ENCODE measurements around the gene CAMSAP1. TPM values are rescaled to one million over a fixed set of nuclear protein-coding genes. Genes with fewer than 3 reads are reported as not detected.

Gene CAMSAP1
- total RNA-seq, 1 donor from 2014 or later, result 20.5 TPM

GRCh38 chr9:135840539-135840938 lies 66.8 kb downstream of the CAMSAP1 start:
- DNase-seq (ENCODE audit: low read depth, low spot score), result no peak

GRCh38 chr9:135840107-135840506 lies 67.2 kb downstream of the CAMSAP1 start:
- DNase-seq (ENCODE audit: low read depth, low spot score), result no peak

DNA sequence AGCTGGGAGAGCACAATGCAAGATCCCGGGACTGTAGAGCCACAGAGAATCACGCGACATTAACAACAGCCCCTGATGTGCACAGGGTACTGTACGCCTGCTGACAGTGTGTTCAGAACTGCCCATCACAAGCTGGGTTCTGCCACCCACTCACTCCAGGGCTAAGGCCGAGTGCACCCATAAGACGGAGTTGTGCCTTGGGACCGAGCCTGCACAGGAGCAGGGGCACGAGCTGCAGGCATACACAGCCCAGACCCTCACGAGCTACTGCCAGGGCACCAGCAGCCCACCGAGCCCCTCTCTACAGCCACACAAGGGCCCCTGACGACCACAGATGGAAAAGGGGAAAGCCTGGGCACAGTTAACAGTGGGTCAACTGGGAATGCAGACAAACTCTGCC lies 67.8 kb downstream of the CAMSAP1 start:
- DNase-seq (ENCODE audit: low read depth, low spot score), result no peak

GRCh38 chr9:135835131-135835530 lies 72.2 kb downstream of the CAMSAP1 start:
- DNase-seq (ENCODE audit: low read depth, low spot score), result no peak

DNA sequence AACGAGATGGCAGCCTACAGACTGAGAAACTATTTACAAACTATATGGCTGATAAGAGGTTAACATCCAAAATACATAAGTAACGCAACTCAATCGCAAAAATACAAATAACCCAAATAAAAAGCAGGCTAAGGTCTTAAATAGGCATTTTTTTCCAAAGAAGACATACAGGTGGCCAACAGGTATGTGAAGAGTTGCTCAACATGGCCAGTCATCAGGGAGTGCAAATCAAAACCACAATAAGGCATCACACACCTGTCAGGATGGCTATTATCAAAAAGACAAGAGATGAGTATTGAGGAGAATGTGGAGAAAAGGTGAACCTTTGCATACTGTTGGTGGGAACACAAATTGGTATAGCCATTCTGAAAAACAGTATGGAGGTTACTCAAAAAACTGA lies 73.5 kb downstream of the CAMSAP1 start:
- DNase-seq (ENCODE audit: low read depth, low spot score), result no peak

GRCh38 chr9:135830496-135830895 lies 76.8 kb downstream of the CAMSAP1 start:
- no peak for DNase-seq (ENCODE audit: low read depth, low spot score)

DNA sequence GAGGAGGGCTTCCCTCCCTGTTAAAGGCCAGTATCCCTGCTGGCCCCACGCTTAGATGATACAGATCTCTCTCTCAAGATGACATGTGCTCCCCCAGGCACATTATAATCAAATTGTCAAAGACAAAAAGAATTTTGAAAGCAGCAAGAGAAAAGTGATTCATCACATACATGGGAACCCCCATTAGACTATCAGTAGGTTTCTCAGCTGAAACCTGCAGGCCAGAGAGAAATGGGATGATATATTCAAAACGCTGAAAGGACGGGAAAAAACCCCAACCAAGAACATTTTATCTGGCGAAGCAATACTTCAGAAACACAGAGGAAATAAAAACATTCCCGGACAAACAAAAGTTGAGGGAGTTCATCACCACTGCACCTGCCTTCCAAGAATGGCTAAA lies 78.7 kb downstream of the CAMSAP1 start:
- no peak for DNase-seq (ENCODE audit: low read depth, low spot score)

DNA sequence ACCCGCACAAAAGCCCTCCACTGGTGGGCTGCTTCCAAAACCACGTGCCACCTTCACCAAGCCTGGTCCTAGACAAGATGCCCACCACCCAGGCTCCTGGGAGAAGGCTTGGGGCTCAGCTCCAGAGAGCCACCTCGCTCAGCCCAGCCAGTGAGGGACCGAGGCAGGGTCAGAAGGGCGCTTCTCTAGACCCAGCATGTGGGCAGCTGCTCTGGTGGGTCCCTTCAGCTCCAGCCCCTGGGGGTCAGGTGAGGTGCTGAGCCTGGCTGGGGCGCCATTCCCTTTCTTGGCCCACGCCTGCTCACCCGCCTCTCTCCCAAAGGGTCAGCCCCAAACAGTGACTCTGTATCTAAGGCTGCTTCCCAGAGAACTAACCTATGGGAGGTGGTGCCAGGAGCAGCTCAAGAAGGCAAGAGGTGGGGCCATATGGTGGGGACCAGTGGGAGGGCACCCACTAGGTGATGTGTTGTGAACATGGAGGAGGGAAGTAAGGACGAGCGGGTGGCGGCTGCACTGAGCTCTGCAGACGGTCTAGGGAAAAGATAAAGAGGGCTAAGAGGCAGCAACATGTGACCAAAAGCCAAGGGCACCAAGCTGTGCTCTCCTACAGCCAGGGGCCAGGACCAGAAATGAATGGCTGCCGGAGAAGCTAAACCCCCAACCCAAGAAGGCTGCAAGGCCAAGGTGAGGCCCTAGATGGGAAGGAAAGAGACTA lies 79.3 kb downstream of the CAMSAP1 start:
- DNase-seq (ENCODE audit: low read depth, low spot score), result no peak

GRCh38 chr9:135827301-135827700 lies 80.0 kb downstream of the CAMSAP1 start:
- DNase-seq (ENCODE audit: low read depth, low spot score), result no peak

- no peak for DNase-seq (ENCODE audit: low read depth, low spot score)
Observed at GRCh38 chr9:135826188-135826545, 81.2 kb downstream of the CAMSAP1 start.

DNA sequence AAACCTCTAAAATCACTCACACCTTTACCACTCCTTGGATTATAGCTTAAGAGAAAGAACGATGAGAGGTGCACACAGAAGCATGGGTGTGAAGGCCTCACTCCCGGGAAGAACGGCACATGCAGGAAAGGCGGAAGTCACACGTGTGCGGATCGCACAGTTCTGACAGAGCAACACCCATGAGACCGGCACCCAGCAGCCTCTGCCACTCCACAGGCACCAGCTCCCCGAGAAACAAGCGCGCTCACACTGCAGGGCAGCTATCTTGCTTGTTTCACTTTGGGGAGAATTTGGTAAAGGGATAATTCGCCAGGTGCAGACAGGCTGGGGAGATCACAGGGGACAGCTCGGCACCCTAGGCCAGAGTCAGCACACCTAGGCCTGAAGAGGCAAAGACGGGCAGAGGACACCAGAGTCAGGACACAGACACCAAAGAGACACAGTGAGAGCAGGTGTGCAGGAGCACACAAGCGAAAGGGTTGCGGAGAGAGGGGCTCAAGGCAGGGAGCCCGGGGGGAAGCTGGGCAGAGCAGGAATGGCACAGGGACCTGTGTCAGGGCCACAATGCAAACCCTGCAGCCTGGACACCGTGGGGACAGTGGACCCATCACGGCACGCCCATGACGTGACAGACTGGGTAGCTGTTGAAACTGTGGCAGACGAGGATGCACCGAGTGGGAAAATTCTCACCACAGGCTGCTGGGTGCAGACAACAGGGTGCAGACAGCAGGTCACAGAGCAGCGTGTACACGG lies 81.7 kb downstream of the CAMSAP1 start:
- DNase-seq (ENCODE audit: low read depth, low spot score), result no peak

DNA sequence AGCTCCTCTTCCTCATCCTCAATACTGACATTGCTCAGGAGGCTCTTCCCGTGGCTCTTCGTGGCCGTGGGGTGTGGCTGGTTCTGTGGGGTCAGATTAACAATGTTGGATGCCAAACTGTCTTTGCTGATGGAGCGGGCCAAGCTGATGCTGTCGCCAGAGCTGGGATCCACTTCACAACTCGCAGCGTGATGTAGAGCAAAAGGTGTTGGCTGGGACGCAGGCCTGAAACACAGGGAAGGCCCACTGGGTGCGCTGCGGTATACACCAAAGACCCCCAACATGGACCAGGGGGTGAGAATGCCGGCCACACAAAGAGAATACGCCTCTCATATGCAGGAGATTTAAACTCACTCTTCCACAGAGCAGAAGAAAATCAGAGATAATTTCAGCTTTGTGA lies 84.3 kb downstream of the CAMSAP1 start:
- DNase-seq (ENCODE audit: low read depth, low spot score), result no peak

GRCh38 chr9:135822374-135822755 lies 85.0 kb downstream of the CAMSAP1 start:
- no peak for DNase-seq (ENCODE audit: low read depth, low spot score)

DNA sequence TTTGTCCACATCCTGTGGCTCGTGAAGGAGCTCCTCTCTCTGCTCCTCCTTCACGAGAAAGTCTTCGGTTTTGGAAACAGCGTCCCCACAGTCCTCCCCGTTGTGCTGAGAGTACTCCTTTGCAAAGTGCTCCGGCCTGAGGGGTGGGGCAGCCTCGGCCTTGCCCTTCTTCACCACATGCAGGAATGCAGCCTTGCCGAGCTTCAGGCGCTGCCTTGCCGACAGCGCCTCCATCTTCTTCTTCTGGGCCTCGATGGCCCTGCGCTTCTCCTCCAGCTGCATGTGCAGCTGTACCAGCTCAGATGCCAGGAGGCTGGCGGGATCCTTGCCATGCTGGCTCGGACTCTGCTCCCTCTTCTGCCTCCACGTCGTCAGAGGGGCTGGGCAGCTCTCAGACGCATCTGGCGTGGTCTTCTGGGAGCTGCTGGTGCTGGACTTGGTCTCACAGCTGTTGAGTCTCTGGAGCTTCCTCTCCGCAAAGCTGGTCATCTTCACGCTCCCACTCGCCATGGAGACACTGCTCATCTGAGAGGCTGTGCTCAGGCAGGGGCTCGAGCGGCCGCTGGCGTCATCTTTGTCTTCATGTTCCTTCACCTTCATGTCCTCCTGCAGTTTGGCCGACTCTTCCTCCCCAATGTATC lies 85.5 kb downstream of the CAMSAP1 start:
- no peak for DNase-seq (ENCODE audit: low read depth, low spot score)

DNA sequence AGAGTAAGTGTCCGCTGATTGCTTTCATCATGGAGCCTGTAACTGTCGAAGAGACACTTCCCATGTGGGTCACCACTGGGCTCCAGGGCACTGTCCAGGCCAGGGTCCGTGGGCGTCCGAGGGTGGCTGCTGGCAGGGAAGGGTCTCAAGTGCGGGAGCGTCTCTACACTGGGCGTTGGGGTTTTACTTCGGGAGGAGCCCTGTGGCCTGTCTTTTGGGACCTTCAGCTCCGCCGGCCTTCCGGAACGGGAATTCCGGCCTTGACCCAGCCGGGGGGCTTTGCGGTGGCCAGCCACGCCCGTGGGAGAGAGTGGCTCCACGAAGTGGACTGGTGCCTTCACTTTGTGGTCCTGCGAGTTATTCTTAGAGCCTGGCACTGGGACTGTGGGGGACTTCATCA lies 86.2 kb downstream of the CAMSAP1 start:
- DNase-seq (ENCODE audit: low read depth, low spot score), result no peak

DNA sequence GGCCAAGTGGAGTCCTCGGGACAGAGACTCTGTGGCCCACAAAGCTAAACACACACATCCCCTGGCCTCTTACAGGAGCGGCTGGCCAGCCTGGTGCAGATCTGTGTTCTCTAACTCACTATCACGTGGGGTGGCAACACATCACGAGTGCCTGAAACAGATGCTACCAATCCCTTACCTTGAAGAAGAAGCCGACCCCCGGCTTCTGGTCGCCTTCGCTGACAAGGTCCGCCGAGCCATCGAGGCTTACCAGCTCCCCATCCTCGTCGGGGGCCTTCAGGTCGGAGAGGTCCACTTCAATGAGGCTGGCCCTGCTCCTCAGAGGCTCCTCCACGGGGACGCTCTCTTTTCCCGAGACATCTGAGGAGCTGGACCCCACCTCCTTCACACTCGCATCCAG lies 86.7 kb downstream of the CAMSAP1 start:
- DNase-seq (ENCODE audit: low read depth, low spot score), result no peak

- no peak for DNase-seq (ENCODE audit: low read depth, low spot score)
Observed at GRCh38 chr9:135819905-135820304, 87.4 kb downstream of the CAMSAP1 start.

DNA sequence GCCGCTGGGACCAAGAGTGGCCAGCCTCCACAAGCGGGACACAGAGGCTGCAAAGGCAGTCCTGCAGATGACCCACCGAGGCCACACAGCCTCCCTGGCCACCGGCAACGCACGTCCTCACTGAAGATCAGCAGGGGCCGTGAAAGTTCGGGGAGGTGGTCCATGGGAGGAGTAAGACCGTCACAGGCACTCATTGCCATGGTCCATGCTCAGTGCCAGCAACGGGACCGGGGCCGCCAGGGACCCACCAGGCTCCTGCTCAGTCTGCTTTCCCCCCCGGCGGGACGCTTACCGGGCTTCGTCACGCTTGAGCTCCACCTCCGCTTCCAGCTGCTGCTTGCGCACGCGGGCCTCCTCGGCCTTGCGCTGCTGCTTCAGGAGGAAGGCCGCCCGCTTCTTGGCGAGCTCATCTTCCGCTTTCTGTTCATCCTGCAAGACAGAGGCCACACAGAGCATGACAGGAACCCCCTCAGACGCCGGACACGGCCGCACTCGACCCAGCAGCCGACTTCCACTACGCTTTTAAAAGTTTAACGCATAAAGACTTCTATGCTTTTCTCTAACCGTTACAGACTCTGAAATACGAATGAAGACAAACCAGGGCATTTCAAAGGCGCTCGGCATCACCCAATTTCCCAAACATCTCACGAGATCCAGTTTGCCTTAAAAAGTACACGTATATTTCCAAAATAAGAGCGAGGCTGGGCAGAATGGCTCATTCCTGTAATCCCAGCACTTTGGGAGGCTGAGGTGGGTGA lies 88.4 kb downstream of the CAMSAP1 start:
- DNase-seq (ENCODE audit: low read depth, low spot score), result no peak

DNA sequence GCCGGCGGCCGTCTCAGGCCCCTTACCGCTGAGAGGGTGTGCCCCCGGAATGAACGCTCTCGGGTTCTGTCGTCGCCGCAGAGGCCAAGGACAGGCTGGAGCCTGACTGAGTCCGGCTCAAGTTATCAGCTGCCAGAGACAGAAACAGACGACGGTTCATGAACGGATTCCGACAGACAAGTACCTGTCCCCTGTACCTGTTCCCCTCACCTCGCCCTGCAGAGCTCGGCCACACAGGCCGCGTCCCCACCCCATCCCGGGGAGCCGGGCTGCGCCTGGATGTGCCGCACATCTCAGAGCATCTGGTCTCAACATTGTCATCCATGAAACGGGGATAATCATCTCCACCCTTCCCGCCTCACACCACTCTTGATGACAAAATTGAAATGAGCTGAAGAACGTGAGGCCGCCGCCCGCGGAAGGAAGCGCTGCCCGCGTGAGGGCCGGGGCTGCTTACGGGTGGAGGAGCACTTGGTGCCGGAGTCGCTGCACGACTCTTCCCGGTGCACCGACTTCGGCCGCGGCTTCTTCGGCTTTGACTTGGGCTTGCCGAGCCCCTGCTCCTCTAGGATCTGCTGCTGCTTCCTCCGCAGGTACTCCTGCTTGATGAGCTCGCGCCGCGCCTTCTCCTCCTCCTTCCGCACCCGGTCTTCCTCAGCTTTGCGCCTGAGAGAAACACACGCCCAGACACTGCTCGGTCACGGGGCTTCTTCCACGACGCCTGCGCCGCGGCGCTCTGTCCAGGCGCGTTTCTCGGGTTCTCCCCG lies 89.2 kb downstream of the CAMSAP1 start:
- no peak for DNase-seq (ENCODE audit: low read depth, low spot score)

- no peak for DNase-seq (ENCODE audit: low read depth, low spot score)
Observed at GRCh38 chr9:135816651-135816970, 90.7 kb downstream of the CAMSAP1 start.

Measured in pulmonary artery endothelial cell (primary cell).